C1 segment of cervical spinal cord (tissue), 14 donors: ENCODE measurements around the gene ZBTB42.
"Not testable (repeated sequence)": the region's sequence is repeated elsewhere in the genome, so short reads cannot be mapped to it uniquely, and the experiment has no call there.

Experiments
- DNase-seq, 14 donors: peaks; one replicate each; lab custom pipeline; 2025; lab: John Stamatoyannopoulos, UW

The ZBTB42 gene

DNA sequence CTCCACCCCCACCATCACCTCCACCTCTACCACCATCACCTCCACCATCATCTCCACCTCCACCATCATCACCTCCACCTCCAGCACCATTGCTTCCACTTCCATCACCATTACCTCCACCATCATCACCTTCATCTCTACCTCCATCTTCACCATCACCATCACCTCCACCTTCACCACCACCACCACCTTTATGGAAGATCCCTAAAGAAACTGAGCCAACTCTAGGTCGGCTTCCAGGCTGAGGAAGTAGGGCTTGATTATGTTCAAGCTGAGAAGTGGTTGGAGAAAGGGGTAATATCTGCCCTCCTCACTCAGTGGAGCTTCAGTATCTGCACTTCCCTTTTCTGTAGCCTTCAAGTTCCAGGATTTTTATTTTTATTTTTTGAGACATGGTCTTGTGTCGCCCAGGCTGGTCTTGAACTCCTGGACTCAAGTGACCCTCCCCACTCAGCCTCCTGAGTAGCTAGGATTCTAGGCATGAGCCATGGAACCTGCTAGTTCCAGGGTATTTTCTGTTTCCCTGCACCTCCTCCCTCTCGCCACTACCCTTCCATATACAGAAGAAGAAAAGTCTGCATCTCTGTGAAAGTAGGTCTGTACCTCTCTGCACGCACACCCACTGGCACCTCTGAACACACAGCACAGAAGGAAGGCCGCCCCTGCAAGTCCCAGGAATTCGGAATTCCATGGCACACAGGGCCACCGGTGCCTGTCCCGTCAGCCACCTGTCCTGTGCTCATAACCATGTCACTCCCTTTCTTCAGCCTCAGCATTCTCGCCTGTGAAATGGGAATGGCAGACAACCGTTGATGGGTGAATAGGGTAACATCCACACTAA, 5.9 kb downstream of the ZBTB42 start:
- no peak for DNase-seq

DNA sequence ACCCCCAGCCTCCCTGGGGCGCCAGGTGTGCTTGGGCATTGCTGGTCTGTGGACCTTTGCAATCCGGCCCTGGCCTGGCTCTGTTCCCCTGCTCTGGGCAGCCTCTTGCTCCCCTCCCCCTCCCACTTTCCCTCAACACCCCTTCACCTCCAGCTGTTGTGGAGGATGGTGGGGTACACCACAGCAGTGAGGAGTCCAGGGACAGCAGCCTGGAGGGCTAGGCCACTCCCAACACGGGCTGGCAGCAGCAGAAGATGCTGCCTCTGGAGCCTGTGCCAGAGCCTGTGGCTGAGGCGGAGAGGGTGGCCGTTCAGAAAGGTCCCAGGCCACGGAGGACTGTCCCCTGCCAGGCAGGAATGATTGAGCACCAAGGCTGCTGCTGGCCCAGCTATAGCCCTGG, 7.6 kb downstream of the ZBTB42 start:
- no peak for DNase-seq

DNA sequence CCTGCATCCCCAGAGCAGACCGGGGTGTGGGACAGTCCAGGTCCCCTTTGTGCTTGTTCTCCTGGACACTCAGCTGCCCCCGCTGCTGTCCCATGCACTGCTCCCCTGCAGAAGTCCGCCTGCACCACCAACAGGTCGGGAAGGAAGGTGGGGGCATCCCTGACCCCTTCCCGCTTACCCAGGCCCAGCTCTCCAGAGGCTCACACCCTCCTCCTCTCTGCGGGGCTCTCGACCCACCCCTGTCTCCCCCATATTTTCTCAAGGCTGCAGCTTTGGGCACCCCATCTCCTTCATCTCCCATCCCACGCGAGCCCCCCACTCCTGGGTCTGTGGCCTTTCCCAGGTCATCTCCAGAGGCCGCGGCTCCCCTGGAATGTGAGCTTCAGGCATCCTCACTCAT, 9.4 kb downstream of the ZBTB42 start:
- DNase-seq = no peak

DNA sequence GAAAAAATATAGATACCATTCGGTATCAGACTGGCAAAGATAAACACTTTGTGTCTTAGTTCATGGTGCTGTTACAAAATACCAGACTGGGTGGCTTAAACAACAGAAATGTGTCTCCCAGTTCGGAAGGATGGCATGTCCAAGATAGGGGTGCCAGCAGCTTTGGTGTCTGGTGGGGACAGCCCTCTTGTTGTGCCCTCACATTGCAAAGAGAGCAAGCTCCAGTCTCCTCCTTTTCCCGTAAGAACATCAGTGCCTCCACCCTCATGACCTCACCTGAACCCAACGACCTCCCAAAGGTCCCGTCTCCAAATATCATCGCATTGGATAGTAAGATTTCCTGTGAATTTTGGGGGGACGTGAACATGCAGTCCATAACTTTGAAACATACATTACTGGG, 12.4 kb downstream of the ZBTB42 start:
- no peak for DNase-seq

DNA sequence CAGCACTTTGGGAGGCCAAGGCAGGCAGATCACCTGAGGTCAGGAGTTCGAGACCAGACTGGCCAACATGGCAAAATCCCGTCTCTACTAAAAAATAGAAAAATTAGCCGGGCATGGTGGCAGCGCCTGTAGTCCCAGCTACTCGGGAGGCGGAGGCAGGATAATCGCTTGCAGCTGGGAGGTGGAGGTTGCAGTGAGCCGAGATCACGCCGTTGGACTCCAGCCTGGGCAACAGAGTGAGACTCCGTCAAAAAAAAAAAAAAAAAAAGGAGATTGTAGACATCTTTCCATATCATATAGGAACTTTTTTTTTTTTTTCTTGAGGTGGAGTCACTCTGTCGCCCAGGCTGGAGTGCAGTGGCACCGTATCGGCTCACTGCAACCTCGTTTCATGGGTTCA, 13.8 kb downstream of the ZBTB42 start:
- not testable (repeated sequence) for DNase-seq

DNA sequence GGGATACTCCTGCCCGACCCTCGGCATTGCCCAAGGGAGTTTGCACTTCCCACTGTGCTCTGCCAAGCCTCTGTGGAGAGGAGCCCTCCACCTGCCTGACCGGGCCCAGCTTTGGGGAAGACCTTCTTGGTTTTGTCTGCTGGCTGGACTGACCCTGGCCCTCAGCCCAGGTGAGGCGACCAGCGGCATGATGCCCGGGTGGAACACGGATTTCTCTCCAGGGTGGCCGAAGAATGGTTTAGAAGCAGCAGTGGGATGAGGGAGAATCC, 15.6 kb downstream of the ZBTB42 start:
- peak in 2 of 14 donors; percentile 63 to 69 for DNase-seq

DNA sequence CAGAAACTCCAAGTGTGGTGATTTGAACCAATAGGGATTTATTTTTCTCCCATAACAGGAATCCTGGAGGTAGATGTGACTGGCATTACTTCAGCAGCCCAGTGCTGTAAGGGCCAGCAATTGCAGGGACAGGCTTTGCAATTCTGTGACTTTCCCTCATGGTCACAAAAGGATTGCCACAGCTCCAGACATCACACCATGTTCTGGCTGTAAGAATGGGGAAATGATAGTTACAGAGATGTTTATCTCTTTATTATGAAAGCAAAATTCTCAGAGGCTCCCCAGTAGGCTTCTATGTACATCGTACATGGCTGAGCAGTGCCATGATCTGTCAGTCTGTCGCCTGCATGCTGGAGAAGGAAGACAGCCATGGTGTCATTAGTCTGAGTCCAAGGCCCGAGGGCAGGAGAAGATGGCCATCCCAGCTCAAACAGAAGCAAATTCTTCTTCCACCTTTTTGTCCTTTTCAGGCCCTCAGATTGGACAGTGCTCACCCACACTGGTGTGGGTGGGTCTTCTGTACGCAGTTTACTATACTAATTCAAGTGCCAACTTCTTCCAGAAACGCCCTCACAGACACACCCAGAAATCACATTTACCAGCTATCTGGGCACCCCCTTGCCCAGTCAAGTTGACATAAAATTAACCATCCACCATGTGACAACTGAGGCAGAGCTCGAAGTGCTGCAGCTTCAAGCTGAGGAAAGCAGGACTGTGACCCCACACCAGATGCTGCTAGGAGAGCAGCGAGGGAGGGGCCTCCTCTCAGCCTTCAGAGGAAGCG, 17.2 kb downstream of the ZBTB42 start:
- no peak for DNase-seq

DNA sequence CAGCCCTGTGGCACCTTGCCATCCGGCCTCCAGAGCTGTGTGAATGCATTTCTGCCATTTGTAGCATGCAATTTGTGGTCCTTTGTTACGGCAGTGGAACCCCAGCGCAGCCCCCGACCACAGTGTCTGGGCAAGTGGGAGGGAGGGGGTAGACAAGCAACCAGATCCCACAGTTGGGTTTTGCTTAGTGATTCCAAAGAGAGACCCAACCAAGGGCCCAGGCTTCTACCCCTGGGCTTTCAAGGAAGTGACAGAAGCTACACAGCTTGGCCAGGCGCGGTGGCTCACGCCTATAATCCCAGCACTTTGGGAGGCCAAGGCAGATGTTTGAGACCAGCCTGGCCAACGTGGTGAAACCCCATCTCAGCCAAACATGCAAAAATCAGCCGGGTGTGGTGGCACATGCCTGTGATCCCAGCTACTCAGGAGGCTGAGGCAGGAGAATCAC, 17.8 kb downstream of the ZBTB42 start:
- no peak for DNase-seq

DNA sequence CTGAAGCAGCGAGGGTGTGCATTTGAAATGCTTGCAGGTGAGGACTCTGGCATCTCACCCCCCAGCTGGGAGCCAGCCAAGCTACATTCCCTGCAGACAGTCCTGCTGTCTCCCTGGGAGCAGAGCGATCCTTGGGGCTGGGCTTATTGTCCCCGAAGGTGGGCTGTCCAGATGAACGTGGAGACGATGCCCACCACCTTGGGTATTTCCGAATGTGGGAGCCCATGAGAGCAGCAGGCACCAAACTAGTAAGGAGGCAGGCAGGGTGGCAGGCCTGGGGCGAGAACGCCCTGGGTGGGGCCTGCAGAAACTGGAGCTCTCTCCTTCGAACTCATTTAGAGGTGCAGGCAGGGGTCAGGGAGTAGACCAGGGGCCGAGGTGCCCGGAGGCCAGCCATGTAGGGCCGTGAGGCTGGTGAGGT, 18.5 kb downstream of the ZBTB42 start:
- no peak for DNase-seq

DNA sequence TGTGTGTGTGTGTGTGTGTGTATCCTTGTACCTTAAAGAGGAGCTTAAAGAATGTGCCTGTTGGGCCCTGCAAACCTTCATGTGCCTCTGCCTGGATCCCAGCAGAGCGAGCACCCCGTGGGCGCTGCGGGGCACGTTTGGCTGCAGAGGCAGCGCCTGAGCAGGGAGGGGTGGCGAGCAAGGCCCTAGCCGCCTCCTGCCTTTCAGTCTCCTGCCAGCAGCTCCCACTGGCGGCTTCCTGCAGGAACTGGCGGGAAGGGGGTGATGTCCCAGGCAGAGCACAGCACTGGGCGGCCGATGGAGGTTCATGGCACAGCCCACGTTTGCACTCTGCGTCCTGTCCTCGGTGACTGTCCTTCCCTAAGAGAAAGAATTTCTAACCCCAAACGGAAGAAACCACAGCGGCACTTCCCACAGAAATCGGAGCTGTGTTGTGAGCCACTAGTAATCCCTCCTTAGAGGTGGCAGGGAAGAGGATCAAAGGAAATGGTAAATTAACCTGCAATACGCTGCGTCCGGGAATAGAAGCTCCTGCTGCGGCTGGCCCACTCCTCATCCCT, 19.8 kb downstream of the ZBTB42 start:
- peak in 1 of 14 donors; percentile 23 for DNase-seq

DNA sequence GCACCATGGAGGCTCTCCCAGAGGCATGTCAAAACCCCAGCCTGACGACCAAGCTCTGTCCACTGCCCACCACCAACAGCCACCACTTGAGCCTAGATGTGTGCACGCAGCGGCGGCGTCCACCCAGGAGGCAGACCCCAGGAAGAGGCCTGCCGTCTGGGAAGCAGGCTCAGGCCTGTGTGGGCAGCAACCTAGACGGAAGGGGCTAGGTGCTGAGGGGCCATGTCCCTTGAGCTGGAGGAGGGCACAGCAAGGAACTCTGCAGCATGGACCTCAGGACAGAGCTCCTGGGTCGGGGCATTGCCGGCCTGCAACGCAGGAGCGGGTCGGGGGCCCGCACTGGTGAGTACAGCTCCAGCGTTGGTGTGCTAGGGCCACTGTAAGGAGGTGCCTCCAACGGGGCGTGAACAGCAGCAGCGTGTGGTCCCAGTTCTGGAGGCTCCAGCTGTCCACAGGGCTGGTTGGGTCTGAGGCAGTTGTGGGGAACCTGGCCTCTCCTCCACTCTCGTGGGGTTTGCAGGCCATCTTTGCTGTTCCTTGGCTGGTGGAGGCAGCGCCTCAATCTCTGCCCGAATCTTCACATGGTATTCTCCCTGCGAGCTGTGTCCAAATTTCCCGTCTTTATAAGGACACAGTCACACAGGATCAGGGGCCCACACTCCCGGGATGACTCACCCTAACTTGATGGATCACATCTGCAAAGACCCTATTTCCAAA, 20.5 kb downstream of the ZBTB42 start:
- DNase-seq = no peak

DNA sequence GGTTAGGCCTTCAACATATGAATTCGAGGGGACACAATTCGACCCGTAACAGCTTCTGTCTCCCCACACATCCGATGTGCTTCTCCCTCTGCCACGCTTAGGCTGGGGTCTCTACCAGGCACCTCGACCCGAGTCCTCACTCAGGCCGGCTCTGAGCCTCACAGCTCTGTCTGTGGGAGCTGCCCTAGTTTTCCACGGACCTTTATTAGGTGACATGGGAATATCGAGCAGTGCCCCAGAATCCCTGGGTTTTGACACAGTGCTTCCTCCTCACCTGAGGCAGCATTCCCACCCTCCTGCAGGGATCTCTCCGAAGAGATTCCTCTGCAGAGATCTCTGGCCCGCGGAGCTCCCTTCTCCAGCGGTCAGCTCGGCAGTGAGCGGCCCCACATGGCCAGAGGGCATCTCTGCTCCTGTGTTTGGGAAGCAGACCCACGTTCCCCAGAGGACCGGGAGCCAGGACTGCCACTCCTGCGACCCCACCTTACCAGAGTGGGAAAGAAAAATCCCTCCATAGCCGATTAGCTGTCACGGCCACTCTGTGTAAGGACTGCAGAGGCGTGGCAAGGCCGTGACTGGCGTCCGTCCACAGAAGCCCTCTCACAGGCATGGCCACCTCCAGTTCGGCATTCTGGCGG, 21.2 kb downstream of the ZBTB42 start:
- DNase-seq = no peak

DNA sequence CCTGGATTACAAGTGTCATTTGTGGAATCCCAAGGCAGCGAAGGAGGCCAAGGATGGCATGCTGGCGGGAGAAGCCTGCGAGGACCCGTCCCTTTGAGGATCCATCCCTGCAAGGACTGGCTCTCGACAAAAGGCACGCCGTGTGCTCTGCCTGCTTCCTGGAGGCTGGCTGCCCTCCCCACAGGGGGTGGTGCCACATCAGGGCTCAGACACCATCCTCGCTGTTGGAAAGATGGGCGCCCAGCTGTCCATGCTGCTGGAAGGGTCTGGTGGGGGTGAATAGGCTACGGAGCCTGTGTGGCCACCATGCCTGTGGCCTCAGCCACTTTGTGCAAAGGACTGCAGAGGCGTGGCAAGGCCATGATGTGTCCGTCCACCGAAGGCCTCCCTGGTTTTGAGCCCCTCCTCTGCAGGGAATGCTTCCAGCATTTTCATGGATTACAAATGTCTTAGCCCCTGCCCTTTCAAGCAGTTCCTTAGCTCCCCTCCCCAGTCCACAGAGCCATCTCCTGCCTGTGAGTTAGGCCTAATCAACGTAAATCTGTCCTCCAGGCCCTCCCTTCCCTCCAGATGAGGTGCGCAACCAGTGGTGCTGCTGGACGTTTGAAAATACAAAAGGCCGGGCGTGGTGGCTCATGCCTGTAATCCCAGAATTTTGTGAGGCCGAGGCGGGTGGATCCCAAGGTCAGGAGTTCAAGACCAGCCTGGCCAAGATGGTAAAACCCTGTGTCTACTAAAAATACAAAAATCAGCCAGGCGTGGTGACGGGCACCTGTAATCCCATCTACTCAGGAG, 22.1 kb downstream of the ZBTB42 start:
- DNase-seq = no peak

DNA sequence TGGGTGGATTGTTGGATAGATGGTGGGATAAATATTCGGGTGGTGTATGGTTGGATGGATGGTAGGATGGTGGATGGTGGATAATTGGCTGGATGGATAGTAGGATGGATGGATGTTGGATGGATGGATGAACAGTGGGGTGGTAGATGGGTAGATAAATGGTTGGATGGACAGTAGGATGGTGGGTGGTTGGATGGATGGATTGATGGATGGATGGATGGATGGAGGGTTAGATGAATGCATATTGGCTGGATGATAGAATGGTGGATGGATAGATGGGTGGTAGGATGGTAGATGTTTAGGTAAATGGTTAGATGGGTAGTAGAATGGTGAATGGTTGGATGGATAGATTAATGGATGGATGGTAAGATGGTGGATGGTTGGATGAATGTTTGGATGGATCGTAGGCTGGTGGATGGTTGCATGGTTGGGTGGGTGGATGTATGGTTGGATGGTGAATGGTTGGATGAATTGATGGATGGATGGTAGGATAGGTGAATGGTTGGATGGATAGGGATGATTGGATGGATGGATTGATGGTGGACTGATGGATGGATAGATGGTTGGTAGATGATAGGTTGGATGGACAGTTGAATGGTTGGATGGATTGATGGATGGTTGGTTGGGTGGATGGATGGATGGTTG, 23.6 kb downstream of the ZBTB42 start:
- DNase-seq = no peak

DNA sequence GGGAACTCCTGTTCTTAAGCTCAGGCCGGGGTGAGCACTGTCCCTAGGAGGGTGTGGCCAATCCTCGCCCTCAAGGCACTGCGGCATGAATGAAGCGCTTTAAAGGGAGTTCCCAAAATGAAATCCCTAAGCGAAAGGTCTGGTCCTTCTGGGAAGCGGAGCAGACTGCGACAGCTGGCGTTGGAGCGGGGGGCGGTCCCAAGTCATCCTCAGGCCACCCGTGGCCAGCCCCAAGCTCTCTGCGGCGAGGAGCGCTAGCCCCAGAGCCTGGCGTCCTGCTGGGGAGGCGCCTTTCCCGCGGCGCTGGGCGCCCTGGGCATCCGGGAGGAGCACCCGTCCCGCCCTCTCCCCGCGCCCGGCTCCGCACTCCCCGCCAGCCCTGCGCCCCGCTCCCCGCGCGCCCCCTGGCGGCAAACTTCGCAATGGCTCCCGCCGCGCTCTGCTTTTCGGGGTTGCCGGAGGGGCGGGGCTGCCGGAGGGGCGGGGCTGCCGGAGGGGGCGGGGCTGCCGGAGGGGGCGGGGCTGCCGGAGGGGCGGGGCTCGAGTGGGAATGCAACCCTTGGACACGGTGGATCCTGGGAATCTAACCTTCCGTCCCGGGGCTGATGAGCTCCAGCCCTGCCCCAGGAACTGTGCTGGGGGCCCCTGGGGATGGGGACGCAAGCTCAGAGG, 25.4 kb downstream of the ZBTB42 start:
- DNase-seq = peak; percentile 38 to 93 (median 81)

DNA sequence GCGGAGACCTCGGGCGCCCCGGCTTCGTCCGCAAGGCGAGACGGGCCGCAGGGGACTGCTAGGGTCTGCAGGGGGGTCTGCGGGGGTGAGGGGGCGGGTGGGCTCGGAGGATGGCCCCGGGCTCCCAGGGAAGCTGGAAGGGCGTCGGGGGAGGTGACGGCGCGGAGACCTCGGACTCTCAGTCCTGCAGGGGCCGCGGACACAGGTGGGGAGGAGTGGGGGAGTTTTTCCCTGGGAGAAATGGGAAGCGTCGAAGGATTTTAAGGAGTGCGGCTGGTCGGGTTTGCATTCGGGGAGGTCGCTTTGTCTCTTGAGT, 25.9 kb downstream of the ZBTB42 start:
- DNase-seq = no peak

DNA sequence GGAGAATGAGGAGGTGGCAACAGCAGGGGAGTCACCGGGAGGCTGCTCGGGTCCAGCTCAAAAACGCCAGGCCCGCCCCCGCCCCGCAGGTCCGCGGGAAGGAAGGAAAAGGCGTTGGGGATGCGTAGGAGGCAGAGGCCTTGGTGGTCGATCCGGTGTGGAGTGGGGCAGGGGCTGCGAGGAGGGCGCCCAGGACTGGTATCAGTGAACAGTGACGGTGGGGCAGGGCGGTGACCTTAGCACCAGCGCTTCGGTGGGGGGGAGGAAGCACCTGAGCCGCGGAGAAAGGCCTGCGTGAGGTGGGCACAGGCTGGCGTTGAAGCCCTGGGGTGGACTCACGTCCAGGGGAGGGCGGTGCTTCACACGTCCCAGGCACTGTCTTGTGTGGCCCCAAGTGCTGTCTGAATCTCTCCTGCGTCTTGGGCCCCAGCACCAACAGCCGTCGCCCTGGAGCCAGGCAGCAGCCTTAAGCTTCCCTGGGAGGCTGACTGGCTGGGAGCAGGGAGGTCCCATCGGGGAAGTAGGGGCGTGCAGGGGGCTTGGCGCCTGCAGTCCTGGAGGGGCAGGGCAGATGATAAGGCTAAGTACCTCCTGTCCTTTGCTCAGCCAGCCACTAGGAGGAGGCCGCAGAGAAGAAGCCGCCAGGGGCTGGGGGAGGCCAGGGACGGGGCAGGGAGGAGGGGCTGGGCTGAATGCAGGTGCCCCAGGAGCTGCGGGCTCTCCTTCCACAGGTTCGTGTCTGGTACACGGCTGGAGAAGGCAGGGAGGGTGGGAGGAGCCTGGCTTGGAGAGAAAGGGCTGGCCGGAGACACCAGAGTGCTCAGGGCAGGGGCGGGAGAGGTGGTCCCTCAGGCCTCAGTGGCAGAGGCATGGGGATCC, 26.5 kb downstream of the ZBTB42 start:
- DNase-seq = no peak

DNA sequence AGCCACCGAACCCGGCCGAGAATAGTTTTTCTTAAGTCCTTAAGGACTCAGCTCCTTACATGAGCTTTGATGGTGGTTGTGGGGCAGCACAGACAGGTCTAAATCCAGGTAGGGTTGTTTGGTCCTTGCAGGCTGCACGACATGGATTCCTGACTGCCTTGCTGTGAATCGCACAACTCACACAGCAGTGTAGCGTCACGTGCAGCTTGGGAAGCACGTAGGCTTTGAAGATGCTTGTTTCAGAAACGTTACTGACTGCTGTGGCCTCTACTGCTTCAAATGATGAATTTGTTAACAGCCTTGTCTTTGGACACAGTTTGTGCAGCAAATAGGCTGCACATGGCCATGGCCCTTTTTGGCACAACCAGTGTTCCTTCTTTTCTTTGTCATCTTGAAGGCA, 29.9 kb downstream of the ZBTB42 start:
- DNase-seq = no peak
